Measurements from ENCODE around the gene VIL1.

The VIL1 gene

GRCh38 chr2:218406949-218407618, 11.8 kb upstream of the VIL1 start:
- DNase-seq: peak; percentile 81

- no peak for DNase-seq
Measured at GRCh38 chr2:218407717-218408116, 11.2 kb upstream of the VIL1 start.

- DNase-seq: no peak
Measured at GRCh38 chr2:218418321-218418716, 604 bp upstream of the VIL1 start.

GRCh38 chr2:218419630-218420216, 800 bp downstream of the VIL1 start:
- no peak for DNase-seq

GRCh38 chr2:218421027-218421426, 2.1 kb downstream of the VIL1 start:
- no peak for DNase-seq

- no peak for DNase-seq
Measured at GRCh38 chr2:218422403-218423086, 3.6 kb downstream of the VIL1 start.

- DNase-seq: no peak
Measured at GRCh38 chr2:218423584-218423983, 4.7 kb downstream of the VIL1 start.

GRCh38 chr2:218425531-218425930, 6.6 kb downstream of the VIL1 start:
- DNase-seq: no peak

- peak; percentile 14 for DNase-seq
Measured at GRCh38 chr2:218427741-218428140, 8.8 kb downstream of the VIL1 start.

GRCh38 chr2:218428846-218429558, 10.1 kb downstream of the VIL1 start:
- DNase-seq: no peak

GRCh38 chr2:218429911-218430692, 11.2 kb downstream of the VIL1 start:
- no peak for DNase-seq

GRCh38 chr2:218430721-218431120, 11.8 kb downstream of the VIL1 start:
- DNase-seq: no peak

GRCh38 chr2:218431878-218432277, 13.0 kb downstream of the VIL1 start:
- DNase-seq: no peak

- no peak for DNase-seq
Measured at GRCh38 chr2:218432676-218433365, 13.9 kb downstream of the VIL1 start.

GRCh38 chr2:218434456-218434855, 15.5 kb downstream of the VIL1 start:
- DNase-seq: no peak

- no peak for DNase-seq
Measured at GRCh38 chr2:218435003-218435982, 16.4 kb downstream of the VIL1 start.

GRCh38 chr2:218436992-218437391, 18.1 kb downstream of the VIL1 start:
- DNase-seq: no peak

- no peak for DNase-seq
Measured at GRCh38 chr2:218437969-218438368, 19.0 kb downstream of the VIL1 start.

- no peak for DNase-seq
Measured at GRCh38 chr2:218438596-218438995, 19.7 kb downstream of the VIL1 start.

- no peak for DNase-seq
Measured at GRCh38 chr2:218444692-218445357, 25.9 kb downstream of the VIL1 start.
